Activated naive CD4-positive, alpha-beta T cell treated with anti-CD3 and anti-CD28 coated beads, Interleukin-2, amount 50 U/mL, for 72 hours (primary cell): Measurements from ENCODE around the gene TOR1A. TPM values are rescaled to one million over a fixed set of nuclear protein-coding genes. Genes with fewer than 3 reads are reported as not detected.

Experiments
- ATAC-seq, 2 donors: fragments of 150-1000 bp; cut with Tn5 transposase; 2 replicates each; pipeline ENCODE4 v1.10.0; 2021; ENCODE audit warnings: mild to moderate bottlenecking in 2 of 2, moderate library complexity in 2 of 2
- DNase-seq, 2 donors: peaks; one replicate each; pipeline ENCODE4 v3.0.0; 2021 to 2022; ENCODE audit warnings: low spot score in 2 of 2
- H3K27ac Mint-ChIP-seq, 2 donors: one replicate each; pipeline ENCODE4 v1.8.0; 2022; ENCODE audit warnings: mild to moderate bottlenecking in 2 of 2, mixed read lengths in 2 of 2
- H3K36me3 Mint-ChIP-seq, 2 donors: one replicate each; pipeline ENCODE4 v1.8.0; 2022; ENCODE audit warnings: mixed read lengths in 2 of 2
- H3K9me3 Mint-ChIP-seq, 2 donors: one replicate each; pipeline ENCODE4 v1.8.0; 2022; ENCODE audit warnings: mixed read lengths in 2 of 2
- total RNA-seq, 2 donors: library from RNA; stranded (reverse); gene quantifications; one replicate each; pipeline ENCODE4 v1.2.3, GENCODE V29; 2022

The TOR1A gene
- total RNA-seq, 2 donors from 2014 or later = 33.4 to 48.6 TPM

GRCh38 chr9:129858167-129858962 is 34.4 kb upstream of the TOR1A start:
- no peak for DNase-seq

GRCh38 chr9:129857207-129857606 is 33.3 kb upstream of the TOR1A start:
- DNase-seq (no peak), ATAC-seq (no peak)
- peaks cover 33 to 36% of the 10 kb centered on the region in 2 donors for H3K36me3 Mint-ChIP-seq
- H3K27ac Mint-ChIP-seq = peak overlapping the region; percentile 56 to 72
- H3K9me3 Mint-ChIP-seq = no peaks in the 10 kb centered on the region

More at GRCh38 chr9:129858167-129858962, 34.4 kb upstream of the TOR1A start:
- Mint-ChIP-seq H3K27ac (peak overlapping the region in 1 of 2 donors; percentile 54), H3K9me3 (no peaks in the 10 kb centered on the region), H3K36me3 (peaks cover 33 to 36% of the 10 kb centered on the region in 2 donors)
- no peak for ATAC-seq

GRCh38 chr9:129854588-129855110 is 30.7 kb upstream of the TOR1A start:
- H3K27ac Mint-ChIP-seq = peak overlapping the region; percentile 81 to 87
- H3K36me3 Mint-ChIP-seq = peaks cover 29 to 34% of the 10 kb centered on the region in 2 donors
- ATAC-seq = peak; percentile 35 to 58
- no peak for DNase-seq
- no peaks in the 10 kb centered on the region for H3K9me3 Mint-ChIP-seq

DNA sequence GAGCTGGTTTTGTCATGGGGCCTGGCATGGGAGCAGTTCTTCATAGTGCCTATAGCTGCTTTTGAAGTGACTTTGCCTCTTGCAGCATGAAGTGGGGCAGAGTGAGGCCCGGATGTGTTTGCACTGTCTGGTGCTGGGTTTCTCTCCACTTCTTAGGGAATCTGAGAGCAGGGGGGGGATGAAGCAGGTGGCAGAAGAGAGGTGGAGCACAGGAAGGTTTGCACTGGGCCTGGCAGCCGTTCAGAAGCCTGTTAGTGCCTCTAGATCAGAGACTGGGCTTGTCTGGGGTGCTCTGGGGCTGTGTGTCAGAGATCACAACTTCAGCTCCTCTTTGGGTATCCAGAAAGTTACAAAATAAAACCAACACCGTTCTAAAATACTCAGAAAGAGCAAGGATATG is 29.7 kb upstream of the TOR1A start:
- ATAC-seq = no peak
- Mint-ChIP-seq H3K36me3 (peaks cover 29 to 34% of the 10 kb centered on the region in 2 donors), H3K27ac (peak overlapping the region in 1 of 2 donors; percentile 87)

GRCh38 chr9:129852579-129852978 is 28.6 kb upstream of the TOR1A start:
- Mint-ChIP-seq H3K27ac (peak overlapping the region in 1 of 2 donors; percentile 20), H3K9me3 (no peaks in the 10 kb centered on the region), H3K36me3 (peaks cover 29 to 34% of the 10 kb centered on the region in 2 donors)
- no peak for DNase-seq
- no peak for ATAC-seq

More for the DNA sequence above, 29.7 kb upstream of the TOR1A start:
- no peak for DNase-seq
- no peaks in the 10 kb centered on the region for H3K9me3 Mint-ChIP-seq

DNA sequence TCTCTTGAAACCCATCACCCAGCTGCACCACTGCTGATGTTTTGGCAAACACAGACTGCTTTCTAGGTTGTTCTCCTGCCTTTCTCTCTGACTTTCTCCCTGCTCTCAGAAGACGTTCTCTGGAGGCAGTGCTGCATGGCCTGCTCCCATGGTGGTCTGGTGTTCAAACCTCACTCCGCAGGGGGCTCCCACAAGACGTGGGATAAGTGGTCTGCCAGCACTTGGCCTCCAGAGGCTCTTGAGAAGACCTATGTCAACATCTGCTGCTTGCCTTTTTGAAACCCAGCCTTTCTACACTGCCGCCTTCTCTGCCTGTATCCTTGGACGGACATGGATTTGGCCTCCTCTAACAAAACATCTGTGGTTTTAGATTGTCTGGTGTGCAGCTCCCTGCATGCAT is 27.9 kb upstream of the TOR1A start:
- H3K27ac Mint-ChIP-seq = peak overlapping the region in 1 of 2 donors; percentile 20

GRCh38 chr9:129850821-129851550 is 27.1 kb upstream of the TOR1A start:
- Mint-ChIP-seq H3K9me3 (no peaks in the 10 kb centered on the region), H3K36me3 (peaks cover 29 to 34% of the 10 kb centered on the region in 2 donors), H3K27ac (peak overlapping the region in 1 of 2 donors; percentile 20)
- ATAC-seq (no peak), DNase-seq (no peak)

More for the DNA sequence above, 27.9 kb upstream of the TOR1A start:
- no peak for ATAC-seq
- no peak for DNase-seq
- peaks cover 29 to 34% of the 10 kb centered on the region in 2 donors for H3K36me3 Mint-ChIP-seq
- no peaks in the 10 kb centered on the region for H3K9me3 Mint-ChIP-seq

DNA sequence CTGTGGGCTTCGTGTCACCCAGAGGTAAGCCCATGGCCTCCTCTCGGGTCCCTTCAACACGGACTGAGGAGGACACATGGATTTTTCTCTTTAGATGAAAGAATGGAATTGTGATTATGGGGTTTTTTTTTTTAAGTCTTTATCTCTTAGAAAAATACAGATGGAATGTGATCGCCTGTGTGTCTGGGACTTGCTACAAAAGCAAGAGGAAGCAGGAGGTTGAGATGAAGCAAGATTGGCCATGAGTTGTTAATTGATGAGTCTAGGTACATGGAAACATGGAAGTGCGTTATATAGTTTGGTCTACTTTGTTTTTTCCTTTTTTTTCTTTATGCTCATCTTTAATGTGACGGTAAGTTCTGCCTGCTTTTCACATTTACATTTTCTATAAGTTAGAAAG is 26.0 kb upstream of the TOR1A start:
- Mint-ChIP-seq H3K9me3 (no peaks in the 10 kb centered on the region), H3K36me3 (peaks cover 23 to 25% of the 10 kb centered on the region in 2 donors), H3K27ac (no peak overlapping the region)
- DNase-seq = no peak
- ATAC-seq = no peak

DNA sequence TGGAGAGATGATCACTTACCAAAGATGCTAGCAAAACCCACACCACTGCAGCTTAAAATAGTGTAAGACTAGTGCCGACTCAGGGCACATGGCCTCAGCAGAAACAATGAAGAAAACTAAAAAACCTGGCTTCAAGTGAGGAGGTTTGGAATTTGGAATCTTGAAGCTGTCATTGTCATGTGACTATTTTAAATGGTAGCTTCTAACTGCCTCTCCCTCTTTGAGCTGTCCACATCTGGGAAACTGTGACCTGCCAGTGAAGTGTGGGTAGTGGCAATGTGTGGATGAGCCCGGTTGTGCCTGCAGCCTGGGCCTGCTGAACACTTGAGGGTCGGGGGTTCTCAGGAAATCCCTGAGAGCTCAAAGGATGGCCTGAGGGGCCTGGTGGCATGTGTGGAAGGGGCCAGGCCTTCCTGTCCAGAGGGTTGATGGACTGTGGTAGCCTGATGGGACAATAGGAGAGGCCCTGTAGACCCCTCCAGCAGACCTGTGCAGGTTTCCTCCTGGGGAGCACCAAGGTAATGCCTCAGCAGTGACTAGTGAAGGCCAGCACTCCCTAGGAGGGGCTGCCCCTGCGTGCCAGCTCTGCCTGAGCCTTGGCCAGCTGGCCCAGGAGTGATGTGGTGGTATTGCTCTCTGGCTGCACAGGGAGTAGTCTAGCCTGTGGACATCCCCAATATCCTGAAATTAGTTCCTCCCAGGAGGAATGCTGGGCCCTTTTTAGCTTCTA is 24.9 kb upstream of the TOR1A start:
- H3K9me3 Mint-ChIP-seq = no peaks in the 10 kb centered on the region
- peaks cover 13 to 16% of the 10 kb centered on the region in 2 donors for H3K36me3 Mint-ChIP-seq
- H3K27ac Mint-ChIP-seq = peak overlapping the region in 1 of 2 donors; percentile 50
- no peak for DNase-seq
- ATAC-seq = no peak

GRCh38 chr9:129845373-129845772 is 21.4 kb upstream of the TOR1A start:
- Mint-ChIP-seq H3K36me3 (no peaks in the 10 kb centered on the region), H3K27ac (peak overlapping the region in 1 of 2 donors; percentile 72), H3K9me3 (no peaks in the 10 kb centered on the region)
- no peak for ATAC-seq
- no peak for DNase-seq

- H3K36me3 Mint-ChIP-seq = peaks cover 5 to 14% of the 10 kb centered on the region in 2 donors
Observed at GRCh38 chr9:129841071-129841470, 17.1 kb upstream of the TOR1A start.

GRCh38 chr9:129840034-129840433 is 16.1 kb upstream of the TOR1A start:
- Mint-ChIP-seq H3K9me3 (no peaks in the 10 kb centered on the region), H3K27ac (peak overlapping the region; percentile 22 to 96), H3K36me3 (peaks cover 13 to 22% of the 10 kb centered on the region in 2 donors)
- no peak for ATAC-seq
- DNase-seq = no peak

More at GRCh38 chr9:129841071-129841470, 17.1 kb upstream of the TOR1A start:
- ATAC-seq = no peak
- peak overlapping the region; percentile 57 to 70 for H3K27ac Mint-ChIP-seq
- no peak for DNase-seq
- no peaks in the 10 kb centered on the region for H3K9me3 Mint-ChIP-seq

DNA sequence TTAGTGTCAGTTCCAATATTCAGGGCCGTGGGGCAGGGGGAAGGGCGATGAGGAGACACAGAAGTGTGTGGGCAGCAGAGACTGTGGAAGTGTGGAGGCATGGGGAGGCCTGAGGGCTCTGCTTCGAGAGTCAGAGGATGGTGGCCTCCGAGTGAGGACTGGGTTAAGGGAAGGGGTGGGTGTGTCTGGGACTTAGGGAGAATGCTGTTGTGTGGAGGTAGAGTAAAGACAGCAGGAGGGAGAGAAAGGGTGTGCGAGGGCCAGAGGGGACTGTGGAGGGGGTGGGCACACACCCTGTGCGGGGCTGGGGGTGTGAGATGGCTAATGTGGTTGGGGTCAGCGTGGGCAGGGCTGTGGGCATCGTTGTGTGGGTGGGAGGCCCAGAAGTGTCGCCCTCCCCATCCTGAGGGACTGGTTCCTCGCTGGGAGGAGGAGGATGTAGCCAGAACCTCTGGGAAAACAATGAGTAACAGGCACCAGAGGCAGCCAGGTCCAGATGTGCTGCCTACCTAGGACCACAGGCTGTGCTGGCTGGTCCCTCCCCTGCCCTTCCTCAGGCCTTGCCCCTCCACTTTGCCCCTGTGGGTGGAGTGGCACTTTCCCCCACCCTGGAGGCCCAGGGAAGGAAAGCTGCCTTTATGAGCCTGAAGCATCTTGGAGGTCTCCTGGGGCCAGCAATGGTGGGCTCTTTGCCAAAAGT is 15.5 kb upstream of the TOR1A start:
- peak overlapping the region; percentile 96 for H3K27ac Mint-ChIP-seq
- ATAC-seq = no peak

GRCh38 chr9:129838707-129839259 is 14.8 kb upstream of the TOR1A start:
- H3K27ac Mint-ChIP-seq = peak overlapping the region; percentile 96
- ATAC-seq (peak; percentile 68 to 79), DNase-seq (peak; percentile 50 to 78)
- peaks cover 25 to 35% of the 10 kb centered on the region in 2 donors for H3K36me3 Mint-ChIP-seq
- H3K9me3 Mint-ChIP-seq = no peaks in the 10 kb centered on the region

More for the DNA sequence above, 15.5 kb upstream of the TOR1A start:
- no peak for DNase-seq
- peaks cover 18 to 28% of the 10 kb centered on the region in 2 donors for H3K36me3 Mint-ChIP-seq
- H3K9me3 Mint-ChIP-seq = no peaks in the 10 kb centered on the region

- DNase-seq (peak in 1 of 2 donors; percentile 36), ATAC-seq (no peak)
- Mint-ChIP-seq H3K27ac (peak overlapping the region; percentile 89 to 97), H3K9me3 (no peaks in the 10 kb centered on the region), H3K36me3 (peaks cover 30 to 43% of the 10 kb centered on the region in 2 donors)
Observed at GRCh38 chr9:129836311-129837007, 12.5 kb upstream of the TOR1A start.
